GDM1 (cell line): ENCODE data around the gene KBTBD4.

Experiments used
- DNase-seq: peaks from one replicate; lab custom pipeline; 2025; lab: John Stamatoyannopoulos, UW

The KBTBD4 gene

GRCh38 chr11:47524291-47524874, 54.4 kb downstream of the KBTBD4 start:
- DNase-seq, result no peak

DNA sequence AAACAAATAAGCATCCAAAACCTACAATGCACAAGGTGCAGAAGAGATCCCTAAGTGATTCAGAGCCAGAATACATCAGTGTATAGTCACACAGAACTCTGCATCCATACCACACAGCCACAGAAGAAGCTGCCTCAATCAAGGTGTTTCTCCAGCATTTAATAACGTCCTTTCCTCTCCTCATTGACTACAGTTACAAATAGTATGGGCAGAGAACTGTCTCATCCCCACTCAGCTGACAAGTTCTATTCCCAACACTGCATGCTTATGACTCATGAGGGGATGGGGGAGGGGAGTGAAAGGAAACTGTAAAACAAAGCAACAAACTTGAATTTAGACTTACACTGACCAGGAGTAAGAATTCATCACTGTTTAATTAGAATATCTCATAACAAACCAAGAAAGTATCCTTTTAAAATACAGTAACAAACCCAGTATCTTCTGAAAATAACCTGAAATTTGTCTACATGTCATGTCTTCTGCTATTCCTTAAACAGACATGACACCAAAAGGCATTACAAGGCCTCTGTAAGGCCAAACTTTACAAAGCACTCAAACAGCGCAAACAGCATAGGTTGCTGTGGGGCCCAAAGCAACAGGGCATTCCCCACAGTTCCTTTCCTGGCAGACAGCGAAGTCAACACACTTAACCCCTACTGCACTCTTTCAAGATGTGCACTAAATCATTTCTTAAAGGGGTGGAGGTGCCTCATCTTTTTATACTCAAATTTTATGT, 55.1 kb downstream of the KBTBD4 start:
- no peak for DNase-seq
